Prostate gland (tissue), 2 donors: Measurements from ENCODE around the gene SLIT3. TPM values are rescaled to one million over a fixed set of nuclear protein-coding genes. Genes with fewer than 3 reads are reported as not detected.

Experiments used
- DNase-seq: peaks from one replicate; pipeline ENCODE4 v3.0.0-alpha.2; 2019; ENCODE audit warnings: low spot score
- H3K27ac ChIP-seq, 2 donors: fragments of 200-600 bp; sonication (generic); 2 replicates each; pipeline ENCODE4 v1.5.1; 2017 to 2019
- H3K27me3 ChIP-seq: fragments of 200-600 bp; sonication (generic); replicated peaks from 2 replicates; pipeline ENCODE4 v1.5.1; 2019; ENCODE audit not compliant: insufficient read depth
- H3K36me3 ChIP-seq, 2 donors: fragments of 200-600 bp; sonication (generic); 1 replicate in 1 of 2; 2 replicates in 1 of 2; pipeline versions ENCODE4 v1.5.1 to v1.8.1; 2017 to 2019
- H3K4me1 ChIP-seq: fragments of 200-600 bp; sonication (generic); replicated peaks from 2 replicates; pipeline ENCODE4 v1.5.1; 2019
- H3K4me3 ChIP-seq, 2 donors: fragments of 200-600 bp; sonication (generic); 2 replicates each; pipeline ENCODE4 v1.5.1; 2017 to 2019
- H3K9me3 ChIP-seq: fragments of 200-600 bp; sonication (generic); 2 replicates; pipeline ENCODE4 v1.5.1; 2017
- CTCF ChIP-seq, 4 experiments: fragments of 200-600 bp in 2 of 4; fragments of 450-650 bp in 2 of 4; sonication (generic) in 2 of 4; IDR thresholded peaks; 1 replicate in 3 of 4; 2 replicates in 1 of 4; pipeline ENCODE4 v1.5.1; 2016 to 2019; ENCODE audit warnings: antibody characterized with exemption in 4 of 4, mild to moderate bottlenecking in 2 of 4, moderate library complexity in 2 of 4
- POLR2A ChIP-seq: fragments of 450-650 bp; IDR thresholded peaks from one replicate; pipeline ENCODE4 v1.6.1; 2016; ENCODE audit warnings: antibody characterized with exemption, mild to moderate bottlenecking
- POLR2AphosphoS5 ChIP-seq: sonication (generic); formaldehyde crosslinking; IDR thresholded peaks from one replicate; pipeline ENCODE4 v1.6.1; 2017; ENCODE audit warnings: antibody characterized with exemption
- whole genome bisulfite sequencing: methylation state at CpG from one replicate; pipeline ENCODE4 v1.1.5; 2018; 5-methylcytosine and 5-hydroxymethylcytosine counted together
- intact Hi-C: fragments of 100-400 bp; cut with DNase I; formaldehyde crosslinking; loops from one replicate; pipeline ENCODE4 v1.14.2; 2022
- total RNA-seq, 2 donors: library from RNA; depleted of rRNA; stranded (reverse); fragments of >200 nt; gene quantifications; one replicate each; pipeline ENCODE4 v1.1.0, GENCODE V29; 2016

Gene SLIT3
- total RNA-seq, 2 donors from 2014 or later, result 8.3 TPM

- Histone ChIP-seq H3K36me3 (no peaks in the 10 kb centered on the region), H3K27ac (no peak overlapping the region), H3K9me3 (no peaks in the 10 kb centered on the region), H3K27me3 (no peaks in the 10 kb centered on the region), H3K4me1 (no peaks in the 10 kb centered on the region), H3K4me3 (no peak overlapping the region)
- 96% methylated on average over 3 of the region's 3 CpGs for WGBS
- intact Hi-C loops, result no loop called here
- no peak for DNase-seq
- TF ChIP-seq CTCF (IDR thresholded peaks at IDR 0.05), result no peak
- no peak for TF ChIP-seq POLR2AphosphoS5
- TF ChIP-seq POLR2A, result no peak
Measured at GRCh38 chr5:169244812-169245211, 56.1 kb downstream of the SLIT3 start.

GRCh38 chr5:169243651-169244422, 57.1 kb downstream of the SLIT3 start:
- no peak overlapping the region for H3K4me3 ChIP-seq
- WGBS, result 83% methylated on average over 10 of the region's 10 CpGs
- no peak for TF ChIP-seq POLR2A
- no peak for TF ChIP-seq CTCF (IDR thresholded peaks at IDR 0.05)
- no peak for TF ChIP-seq POLR2AphosphoS5
- H3K27ac ChIP-seq, result no peak overlapping the region
- DNase-seq, result no peak
- no peaks in the 10 kb centered on the region for H3K27me3 ChIP-seq
- no peaks in the 10 kb centered on the region for H3K4me1 ChIP-seq
- no peaks in the 10 kb centered on the region for H3K36me3 ChIP-seq
- no peaks in the 10 kb centered on the region for H3K9me3 ChIP-seq
- intact Hi-C loops, result no loop called here

GRCh38 chr5:169242849-169243186, 58.1 kb downstream of the SLIT3 start:
- Histone ChIP-seq H3K27me3 (no peaks in the 10 kb centered on the region), H3K36me3 (no peaks in the 10 kb centered on the region), H3K4me1 (no peaks in the 10 kb centered on the region), H3K4me3 (no peak overlapping the region), H3K27ac (no peak overlapping the region), H3K9me3 (no peaks in the 10 kb centered on the region)
- WGBS, result 87% methylated on average over 2 of the region's 2 CpGs
- DNase-seq, result no peak
- no peak for TF ChIP-seq CTCF (IDR thresholded peaks at IDR 0.05)
- intact Hi-C loops, result no loop called here

- no peaks in the 10 kb centered on the region for H3K36me3 ChIP-seq
- no peak overlapping the region for H3K27ac ChIP-seq
- no peak for DNase-seq
- WGBS, result 69% methylated on average over 4 of the region's 4 CpGs
- H3K27me3 ChIP-seq, result no peaks in the 10 kb centered on the region
- TF ChIP-seq POLR2A, result no peak
- TF ChIP-seq POLR2AphosphoS5, result no peak
- TF ChIP-seq CTCF (IDR thresholded peaks at IDR 0.05), result no peak
- no peaks in the 10 kb centered on the region for H3K4me1 ChIP-seq
- intact Hi-C loops, result no loop called here
- no peak overlapping the region for H3K4me3 ChIP-seq
- H3K9me3 ChIP-seq, result no peaks in the 10 kb centered on the region
Measured at GRCh38 chr5:169242175-169242848, 58.6 kb downstream of the SLIT3 start.
